ENCODE data around the gene ANO1.
A peak's percentile ranks its signal among the peaks of the same experiment; 100 is the strongest.

ANO1 gene

DNA sequence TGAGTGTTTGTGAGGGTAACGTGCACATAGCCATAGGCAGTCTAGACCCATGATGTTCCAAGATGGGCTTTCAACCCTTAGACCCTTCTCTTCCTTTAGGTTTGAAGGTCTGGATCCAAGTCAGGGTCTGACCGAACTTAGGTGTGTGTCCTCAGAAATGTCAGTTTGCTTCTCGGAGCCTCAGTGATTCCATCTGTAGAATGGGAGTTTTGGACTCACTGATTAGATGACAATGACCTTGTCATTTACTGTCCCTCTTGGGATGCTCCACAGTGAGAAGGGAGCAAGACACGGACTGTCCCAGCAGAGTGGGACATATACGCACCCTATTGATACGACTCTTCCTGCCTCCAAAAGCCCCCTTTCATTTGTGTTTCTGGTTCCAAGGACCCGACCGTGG is 37.7 kb downstream of the ANO1 start:
- no peak for DNase-seq (ENCODE audit: low spot score)

DNA sequence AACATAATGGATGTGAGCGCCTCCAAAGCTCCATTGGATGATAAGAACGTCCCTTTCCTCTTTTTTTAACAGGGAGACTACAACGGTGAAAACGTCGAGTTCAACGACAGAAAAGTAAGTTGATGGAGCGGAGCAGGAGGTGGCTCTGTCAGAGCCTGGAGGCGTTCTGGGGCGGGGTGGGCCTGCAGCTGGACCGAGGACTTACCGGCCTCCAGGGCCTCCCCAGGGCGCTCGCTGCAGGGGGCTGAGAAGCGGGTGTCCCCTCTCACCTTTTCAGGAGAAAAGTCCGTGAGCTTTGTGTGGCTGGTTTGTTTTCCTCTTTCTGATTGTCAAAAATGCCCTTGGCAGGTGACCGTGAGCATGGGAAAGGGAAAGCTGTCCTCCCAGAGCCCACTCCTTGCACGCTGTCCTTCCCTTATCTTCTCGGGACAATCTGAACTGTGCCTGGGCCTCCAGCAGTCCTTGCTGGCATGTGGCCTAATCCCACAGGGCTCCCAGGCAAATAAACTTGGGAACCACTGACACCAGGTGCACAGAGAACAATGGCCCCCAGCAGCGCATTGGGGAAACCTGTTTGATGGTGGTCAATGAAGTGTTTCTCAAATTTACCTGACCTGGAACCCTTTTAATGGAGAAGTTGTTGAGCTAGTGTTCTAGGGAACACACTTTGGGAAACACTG is 38.4 kb downstream of the ANO1 start:
- no peak for DNase-seq (ENCODE audit: low spot score)

DNA sequence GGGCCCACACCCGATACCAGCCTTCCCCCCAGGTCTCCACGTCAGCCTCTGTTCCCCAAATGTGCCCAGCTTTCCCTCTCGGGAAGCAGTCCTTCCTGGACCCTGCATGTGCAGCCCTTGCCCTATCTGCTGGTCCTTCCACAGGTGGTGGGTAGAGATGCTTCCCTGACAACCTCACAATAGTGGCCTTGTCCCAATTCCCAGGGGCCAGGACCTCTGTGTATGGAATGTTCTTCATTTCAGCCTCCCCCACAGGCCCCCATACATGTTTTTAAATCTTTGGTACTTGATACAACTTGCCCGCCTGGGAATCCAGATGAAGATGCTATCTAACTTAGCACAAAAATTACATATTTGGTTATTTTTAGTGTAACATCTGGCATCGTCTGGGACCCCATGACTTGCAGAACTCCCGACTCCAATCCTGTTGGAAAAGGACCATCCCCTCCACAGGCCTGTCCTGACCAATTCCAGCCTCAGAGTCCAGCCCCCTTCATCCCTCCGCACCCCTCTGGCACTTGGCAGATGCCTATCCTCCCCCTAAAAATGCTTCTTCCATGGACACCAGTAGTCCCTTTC is 39.5 kb downstream of the ANO1 start:
- no peak for DNase-seq (ENCODE audit: low spot score)

DNA sequence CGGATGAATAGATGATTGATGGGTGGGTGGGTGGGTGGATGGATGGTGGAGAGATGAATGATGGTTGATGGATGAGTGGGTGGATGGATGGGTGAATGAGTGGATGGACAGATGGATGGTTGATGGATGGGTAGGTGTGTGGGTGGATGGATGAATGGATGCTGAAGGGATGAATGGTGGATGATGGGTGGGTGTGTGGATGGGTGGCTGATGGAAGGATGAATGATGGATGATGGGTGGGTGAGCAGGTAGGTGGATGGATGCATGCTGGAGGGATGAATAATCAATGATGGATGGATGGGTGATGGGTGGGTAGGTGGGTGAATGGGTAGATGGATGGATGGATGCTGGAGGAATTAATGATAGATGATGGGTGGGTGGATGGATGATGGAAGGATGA is 40.5 kb downstream of the ANO1 start:
- no peak for DNase-seq (ENCODE audit: low spot score)

GRCh38 chr11:70119502-70119901 is 41.4 kb downstream of the ANO1 start:
- DNase-seq (ENCODE audit: low spot score), result no peak

GRCh38 chr11:70120674-70121073 is 42.6 kb downstream of the ANO1 start:
- DNase-seq (ENCODE audit: low spot score), result no peak

DNA sequence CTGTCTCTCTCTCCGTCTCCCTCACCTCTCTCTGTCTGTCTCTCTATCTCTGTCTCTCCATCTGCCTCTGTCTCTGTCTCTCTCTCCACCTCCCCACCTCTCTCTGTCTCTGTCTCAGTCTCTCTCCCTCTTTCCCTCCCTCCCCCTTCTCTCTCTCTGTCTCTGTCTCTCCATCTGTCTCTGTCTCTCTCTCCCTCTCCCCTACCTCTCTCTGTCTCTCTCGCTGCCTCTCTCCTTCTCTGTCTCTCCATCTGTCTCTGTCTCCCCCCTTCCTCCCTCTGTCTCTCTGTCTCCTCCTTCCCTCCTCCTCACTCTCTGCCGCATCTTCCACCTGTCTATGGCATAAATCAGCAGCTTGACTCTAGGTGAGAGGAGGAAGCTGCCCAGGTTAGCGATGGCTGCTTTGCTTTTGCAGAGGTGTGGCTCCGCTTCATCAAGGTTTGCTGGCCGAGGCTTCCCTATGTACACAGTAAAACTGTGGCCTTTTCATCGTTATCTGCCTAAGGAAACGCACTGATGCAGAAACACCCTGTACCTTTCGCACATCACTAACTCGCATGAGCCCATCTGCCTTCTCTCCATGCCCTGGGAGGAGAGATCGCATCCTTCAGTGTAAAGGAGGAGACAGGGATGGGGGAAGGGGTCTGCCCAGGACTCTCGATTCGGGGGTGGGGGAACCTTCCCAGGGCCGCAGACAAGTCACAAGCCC is 44.5 kb downstream of the ANO1 start:
- DNase-seq (ENCODE audit: low spot score), result no peak

GRCh38 chr11:70123711-70124110 is 45.6 kb downstream of the ANO1 start:
- DNase-seq (ENCODE audit: low spot score), result no peak

DNA sequence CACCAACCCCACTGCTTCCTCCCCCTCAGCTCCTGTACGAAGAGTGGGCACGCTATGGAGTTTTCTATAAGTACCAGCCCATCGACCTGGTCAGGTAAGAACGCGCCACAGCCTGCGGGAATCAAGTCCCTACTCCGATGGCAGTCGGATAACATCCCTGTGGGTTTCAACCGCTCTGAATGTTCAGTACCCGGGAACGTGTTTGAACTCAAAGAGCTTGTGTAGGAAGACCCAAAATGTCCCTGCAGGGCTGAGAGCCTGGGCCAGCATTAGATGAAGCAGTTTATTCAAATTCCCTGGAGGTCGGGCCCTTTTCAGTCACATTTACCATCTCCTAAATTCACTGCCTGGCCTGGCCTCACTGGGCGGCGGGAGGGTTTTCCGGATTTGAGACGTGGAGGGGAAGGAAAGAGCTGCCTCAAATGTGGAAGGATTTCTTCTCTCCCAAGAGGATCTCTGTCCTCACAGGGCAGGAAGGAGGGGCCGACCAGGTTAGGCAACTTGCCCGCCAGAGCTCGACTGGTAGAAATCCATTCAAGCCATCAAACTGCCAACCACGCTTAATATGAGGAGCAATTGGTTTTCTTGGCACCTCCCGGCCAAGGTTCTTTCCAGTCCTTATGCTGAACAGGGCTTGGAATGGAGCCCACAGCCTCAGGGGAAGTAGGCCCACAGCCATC is 46.3 kb downstream of the ANO1 start:
- no peak for DNase-seq (ENCODE audit: low spot score)

DNA sequence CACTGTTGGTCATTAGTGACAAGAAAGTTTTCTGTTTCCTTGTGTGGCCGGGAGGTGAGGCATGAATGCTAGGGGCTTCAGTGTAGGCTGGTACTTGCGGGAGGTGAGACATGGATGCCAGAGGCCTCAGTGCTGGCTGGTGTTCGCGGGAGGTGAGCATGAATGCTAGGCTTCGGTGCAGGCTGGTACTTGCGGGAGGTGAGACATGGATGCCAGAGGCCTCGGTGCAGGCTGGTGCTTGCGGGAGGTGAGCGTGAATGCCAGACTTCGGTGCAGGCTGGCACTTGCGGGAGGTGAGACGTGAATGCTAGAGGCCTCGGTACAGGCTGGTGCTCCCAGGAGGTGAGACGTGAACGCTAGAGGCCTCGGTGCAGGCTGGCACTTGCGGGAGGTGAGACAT is 48.4 kb downstream of the ANO1 start:
- DNase-seq (ENCODE audit: low spot score), result no peak

- no peak for DNase-seq (ENCODE audit: low spot score)
Measured at GRCh38 chr11:70127653-70128434, 49.7 kb downstream of the ANO1 start.

DNA sequence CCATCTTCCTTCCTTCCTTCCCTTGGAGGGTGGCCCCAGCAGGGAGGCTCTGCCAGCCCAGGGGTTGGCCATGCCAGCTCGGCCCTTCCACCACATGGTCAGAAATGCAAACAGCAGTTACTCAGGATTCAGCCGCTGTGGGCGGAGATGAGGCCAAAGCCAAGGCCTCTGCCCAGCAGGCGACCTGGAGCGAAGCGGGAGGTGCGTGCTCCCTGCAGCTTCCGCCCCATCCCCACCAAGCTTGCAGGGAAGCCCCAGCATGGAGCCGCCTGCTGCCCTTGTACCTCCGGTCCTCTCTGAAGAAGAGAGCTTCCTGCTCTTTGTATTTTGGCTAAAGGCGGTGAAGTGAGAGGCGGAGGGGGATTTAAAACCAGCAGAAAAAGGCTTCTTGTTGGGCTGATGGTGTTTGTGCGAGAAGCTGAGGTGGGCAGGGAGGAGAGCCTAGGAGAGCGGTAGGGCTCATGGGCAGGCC is 50.4 kb downstream of the ANO1 start:
- DNase-seq (ENCODE audit: low spot score), result peak; percentile 11

DNA sequence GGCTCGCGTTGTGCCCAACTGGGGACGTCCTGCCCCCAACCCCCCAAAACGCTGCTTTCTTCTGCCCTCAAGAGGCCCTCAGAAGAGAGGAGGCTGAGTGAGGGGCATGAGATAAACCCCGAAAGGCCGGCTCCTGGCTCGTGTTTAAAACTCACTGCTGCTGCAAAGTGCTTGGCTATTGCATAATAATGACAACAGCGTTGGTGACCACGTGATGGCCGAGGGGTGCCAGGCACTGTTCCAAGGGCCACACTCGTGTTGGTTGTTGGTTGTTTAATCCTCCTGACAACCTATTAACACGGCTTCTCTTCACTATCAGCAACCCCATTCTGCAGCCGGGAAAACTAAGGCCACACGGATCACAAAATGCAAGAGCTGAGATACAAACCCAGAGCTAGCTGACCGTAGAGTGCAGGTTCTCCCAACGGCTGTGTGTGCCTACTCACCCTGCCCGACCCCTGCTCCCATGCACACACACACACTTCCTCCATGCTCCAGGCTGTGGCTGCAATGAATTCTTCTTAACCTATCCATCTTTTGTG is 51.0 kb downstream of the ANO1 start:
- DNase-seq (ENCODE audit: low spot score), result no peak

- no peak for DNase-seq (ENCODE audit: low spot score)
Measured at GRCh38 chr11:70130636-70131035, 52.5 kb downstream of the ANO1 start.

DNA sequence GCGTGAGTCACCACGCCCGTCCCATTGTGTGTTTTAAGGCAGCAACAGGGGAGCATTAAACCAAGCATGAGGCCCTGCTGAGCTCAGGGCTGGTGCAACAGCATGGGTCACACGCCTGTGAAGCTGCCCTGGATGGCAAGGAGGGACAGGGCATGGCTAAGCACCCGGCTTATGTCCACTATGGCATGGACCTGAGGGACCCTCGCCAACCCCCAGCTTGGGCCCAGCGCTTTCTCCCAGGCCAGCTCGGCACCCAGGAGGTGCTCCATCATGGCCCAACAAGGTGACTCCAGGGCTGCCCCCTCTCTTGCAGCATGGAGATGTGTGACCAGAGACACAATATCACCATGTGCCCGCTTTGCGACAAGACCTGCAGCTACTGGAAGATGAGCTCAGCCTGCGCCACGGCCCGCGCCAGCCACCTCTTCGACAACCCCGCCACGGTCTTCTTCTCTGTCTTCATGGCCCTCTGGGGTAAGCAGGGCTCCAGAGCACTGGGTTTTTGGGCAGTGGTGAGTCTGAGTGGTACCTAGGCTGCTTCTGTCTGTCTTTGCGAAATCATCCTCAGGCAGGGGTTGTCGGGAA is 53.6 kb downstream of the ANO1 start:
- no peak for DNase-seq (ENCODE audit: low spot score)

DNA sequence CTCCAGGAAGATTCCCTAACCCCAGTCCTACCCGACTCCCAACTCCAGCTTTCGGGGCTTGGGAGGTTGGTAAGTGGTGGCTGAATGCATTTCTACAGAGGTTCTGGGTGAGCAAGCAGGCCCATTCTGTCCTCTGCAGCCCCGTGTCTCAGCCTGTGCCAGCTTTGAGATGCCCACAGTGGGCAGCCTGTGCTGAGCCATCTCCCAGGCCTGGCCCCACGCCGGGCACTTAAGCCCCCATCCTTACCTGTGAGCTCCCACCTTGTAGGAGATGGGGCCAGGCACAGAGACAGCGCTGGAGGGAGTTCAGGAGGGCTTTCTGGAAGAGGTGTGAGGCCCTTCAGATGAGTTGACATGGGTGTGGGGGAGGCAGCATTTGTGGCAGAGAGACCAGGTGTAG is 54.5 kb downstream of the ANO1 start:
- no peak for DNase-seq (ENCODE audit: low spot score)

DNA sequence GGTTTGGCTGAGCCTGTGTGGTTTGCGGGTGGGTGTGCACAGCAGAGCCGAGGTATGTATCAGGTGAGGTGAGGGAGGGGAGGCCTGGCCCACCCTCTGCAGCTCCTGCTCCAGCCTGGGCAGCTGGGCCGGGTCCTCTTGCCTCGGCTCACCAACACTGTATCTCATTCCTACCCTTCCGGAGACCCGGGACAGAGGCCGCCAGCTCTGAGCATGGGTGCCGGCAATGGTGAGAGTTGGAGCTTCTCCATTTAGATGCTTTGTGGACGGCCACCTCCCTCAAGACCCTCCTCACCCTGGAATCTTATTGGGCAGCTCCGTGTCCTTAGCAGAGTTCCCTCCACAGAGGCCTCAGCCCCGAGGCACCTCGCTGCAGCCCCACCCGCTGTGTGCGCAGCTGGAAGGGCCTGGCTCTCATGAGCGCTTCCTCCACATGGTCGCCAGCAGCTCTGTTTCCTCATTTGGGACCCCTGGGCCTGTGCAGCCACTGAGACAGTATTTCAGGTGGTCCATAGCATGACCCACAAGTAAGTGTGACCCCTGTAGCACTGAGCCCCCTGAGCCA is 55.7 kb downstream of the ANO1 start:
- DNase-seq (ENCODE audit: low spot score), result no peak

DNA sequence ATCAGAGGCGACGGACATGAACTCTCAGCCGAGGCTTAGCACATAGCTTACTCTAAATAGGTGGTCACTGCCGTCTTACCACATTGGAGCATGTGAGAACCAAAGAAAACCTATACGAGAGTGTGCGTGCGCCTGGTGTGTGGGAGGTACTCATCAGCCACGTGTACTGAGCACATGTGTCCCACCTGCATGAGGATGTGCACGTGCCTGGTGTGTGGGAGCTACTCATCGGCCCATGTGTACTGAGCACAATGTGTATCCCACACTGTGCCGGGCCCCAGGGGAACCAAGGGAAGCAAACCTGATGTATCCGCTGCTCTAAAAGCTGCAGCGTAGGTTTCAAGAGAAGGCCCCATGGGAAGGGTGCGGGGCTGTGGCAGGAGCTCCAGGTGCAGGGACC is 56.4 kb downstream of the ANO1 start:
- no peak for DNase-seq (ENCODE audit: low spot score)

DNA sequence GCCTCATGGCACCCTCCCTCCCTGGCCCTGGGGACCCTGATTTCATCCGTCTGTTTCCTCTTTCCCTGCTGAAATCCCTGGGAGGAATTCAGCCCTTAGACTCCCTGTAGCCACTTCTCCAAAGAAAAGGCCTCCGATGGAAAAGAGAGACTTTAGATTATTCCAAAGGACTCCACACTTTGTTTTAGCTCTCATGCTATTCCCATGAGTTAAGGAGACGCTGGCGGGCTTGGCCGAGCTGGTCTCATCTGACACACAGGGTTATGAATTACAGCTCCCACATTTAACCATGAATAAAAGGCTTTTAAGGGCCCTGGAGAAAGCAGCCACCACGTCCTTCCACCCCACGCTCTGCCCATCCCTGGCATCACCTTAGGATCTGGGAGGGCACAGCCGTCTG is 57.0 kb downstream of the ANO1 start:
- no peak for DNase-seq (ENCODE audit: low spot score)

GRCh38 chr11:70135625-70136059 is 57.5 kb downstream of the ANO1 start:
- no peak for DNase-seq (ENCODE audit: low spot score)

GRCh38 chr11:70137383-70137782 is 59.3 kb downstream of the ANO1 start:
- no peak for DNase-seq (ENCODE audit: low spot score)
